ENCODE measurements around the gene PIP5KL1. TPM values are rescaled to one million over a fixed set of nuclear protein-coding genes. Genes with fewer than 3 reads are reported as not detected.

The PIP5KL1 gene
- total and polyA plus RNA-seq, 2 experiments from 2014 or later: 13.4 to 19.5 TPM

GRCh38 chr9:127943011-127943662 is 12.6 kb upstream of the PIP5KL1 start (continued):
- TF ChIP-seq, protein P1, sequence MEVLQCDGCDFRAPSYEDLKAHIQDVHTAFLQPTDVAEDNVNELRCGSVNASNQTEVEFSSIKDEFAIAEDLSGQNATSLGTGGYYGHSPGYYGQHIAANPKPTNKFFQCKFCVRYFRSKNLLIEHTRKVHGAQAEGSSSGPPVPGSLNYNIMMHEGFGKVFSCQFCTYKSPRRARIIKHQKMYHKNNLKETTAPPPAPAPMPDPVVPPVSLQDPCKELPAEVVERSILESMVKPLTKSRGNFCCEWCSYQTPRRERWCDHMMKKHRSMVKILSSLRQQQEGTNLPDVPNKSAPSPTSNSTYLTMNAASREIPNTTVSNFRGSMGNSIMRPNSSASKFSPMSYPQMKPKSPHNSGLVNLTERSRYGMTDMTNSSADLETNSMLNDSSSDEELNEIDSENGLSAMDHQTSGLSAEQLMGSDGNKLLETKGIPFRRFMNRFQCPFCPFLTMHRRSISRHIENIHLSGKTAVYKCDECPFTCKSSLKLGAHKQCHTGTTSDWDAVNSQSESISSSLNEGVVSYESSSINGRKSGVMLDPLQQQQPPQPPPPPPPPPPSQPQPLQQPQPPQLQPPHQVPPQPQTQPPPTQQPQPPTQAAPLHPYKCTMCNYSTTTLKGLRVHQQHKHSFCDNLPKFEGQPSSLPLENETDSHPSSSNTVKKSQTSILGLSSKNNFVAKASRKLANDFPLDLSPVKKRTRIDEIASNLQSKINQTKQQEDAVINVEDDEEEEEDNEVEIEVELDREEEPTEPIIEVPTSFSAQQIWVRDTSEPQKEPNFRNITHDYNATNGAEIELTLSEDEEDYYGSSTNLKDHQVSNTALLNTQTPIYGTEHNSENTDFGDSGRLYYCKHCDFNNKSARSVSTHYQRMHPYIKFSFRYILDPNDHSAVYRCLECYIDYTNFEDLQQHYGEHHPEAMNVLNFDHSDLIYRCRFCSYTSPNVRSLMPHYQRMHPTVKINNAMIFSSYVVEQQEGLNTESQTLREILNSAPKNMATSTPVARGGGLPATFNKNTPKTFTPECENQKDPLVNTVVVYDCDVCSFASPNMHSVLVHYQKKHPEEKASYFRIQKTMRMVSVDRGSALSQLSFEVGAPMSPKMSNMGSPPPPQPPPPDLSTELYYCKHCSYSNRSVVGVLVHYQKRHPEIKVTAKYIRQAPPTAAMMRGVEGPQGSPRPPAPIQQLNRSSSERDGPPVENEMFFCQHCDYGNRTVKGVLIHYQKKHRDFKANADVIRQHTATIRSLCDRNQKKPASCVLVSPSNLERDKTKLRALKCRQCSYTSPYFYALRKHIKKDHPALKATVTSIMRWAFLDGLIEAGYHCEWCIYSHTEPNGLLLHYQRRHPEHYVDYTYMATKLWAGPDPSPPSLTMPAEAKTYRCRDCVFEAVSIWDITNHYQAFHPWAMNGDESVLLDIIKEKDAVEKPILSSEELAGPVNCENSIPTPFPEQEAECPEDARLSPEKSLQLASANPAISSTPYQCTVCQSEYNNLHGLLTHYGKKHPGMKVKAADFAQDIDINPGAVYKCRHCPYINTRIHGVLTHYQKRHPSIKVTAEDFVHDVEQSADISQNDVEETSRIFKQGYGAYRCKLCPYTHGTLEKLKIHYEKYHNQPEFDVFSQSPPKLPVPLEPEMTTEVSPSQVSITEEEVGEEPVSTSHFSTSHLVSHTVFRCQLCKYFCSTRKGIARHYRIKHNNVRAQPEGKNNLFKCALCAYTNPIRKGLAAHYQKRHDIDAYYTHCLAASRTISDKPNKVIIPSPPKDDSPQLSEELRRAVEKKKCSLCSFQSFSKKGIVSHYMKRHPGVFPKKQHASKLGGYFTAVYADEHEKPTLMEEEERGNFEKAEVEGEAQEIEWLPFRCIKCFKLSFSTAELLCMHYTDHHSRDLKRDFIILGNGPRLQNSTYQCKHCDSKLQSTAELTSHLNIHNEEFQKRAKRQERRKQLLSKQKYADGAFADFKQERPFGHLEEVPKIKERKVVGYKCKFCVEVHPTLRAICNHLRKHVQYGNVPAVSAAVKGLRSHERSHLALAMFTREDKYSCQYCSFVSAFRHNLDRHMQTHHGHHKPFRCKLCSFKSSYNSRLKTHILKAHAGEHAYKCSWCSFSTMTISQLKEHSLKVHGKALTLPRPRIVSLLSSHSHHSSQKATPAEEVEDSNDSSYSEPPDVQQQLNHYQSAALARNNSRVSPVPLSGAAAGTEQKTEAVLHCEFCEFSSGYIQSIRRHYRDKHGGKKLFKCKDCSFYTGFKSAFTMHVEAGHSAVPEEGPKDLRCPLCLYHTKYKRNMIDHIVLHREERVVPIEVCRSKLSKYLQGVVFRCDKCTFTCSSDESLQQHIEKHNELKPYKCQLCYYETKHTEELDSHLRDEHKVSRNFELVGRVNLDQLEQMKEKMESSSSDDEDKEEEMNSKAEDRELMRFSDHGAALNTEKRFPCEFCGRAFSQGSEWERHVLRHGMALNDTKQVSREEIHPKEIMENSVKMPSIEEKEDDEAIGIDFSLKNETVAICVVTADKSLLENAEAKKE (CRISPR knock-in tag; IDR thresholded peaks at IDR 0.05): no peak
- no peak for TF ChIP-seq JUNB (IDR thresholded peaks at IDR 0.05; ENCODE audit: unreplicated experiment)
- no peak for TF ChIP-seq ETS1 (IDR thresholded peaks at IDR 0.05)
- TF ChIP-seq ZNF114 (CRISPR knock-in tag; IDR thresholded peaks at IDR 0.05): no peak
- TF ChIP-seq EZH2 (IDR thresholded peaks at IDR 0.05; ENCODE audit: low read depth, unreplicated experiment): no peak
- TF ChIP-seq CREB1 (CRISPR knock-in tag; IDR thresholded peaks at IDR 0.05; ENCODE audit: low read depth): no peak
